ENCODE data around the gene GNAI3. TPM values are rescaled to one million over a fixed set of nuclear protein-coding genes. Genes with fewer than 3 reads are reported as not detected.

The GNAI3 gene
- total and polyA plus RNA-seq, 10 of the 15 experiments (the other 5 are each of a cell fraction or from before 2014, with no cell fraction given): 5.9 to 13.8 (median 8.0) TPM

GRCh38 chr1:109509176-109510134, 39.0 kb upstream of the GNAI3 start, which contains the start of gene AMIGO1:
Gene AMIGO1, minus strand, starts transcription at chr1:109509727. Its CDS starts 815 bp downstream, at chr1:109508912.
- no peaks in the 10 kb centered on the region for H3K9me3 ChIP-seq (replicated peaks; ENCODE audit: control insufficient read depth, insufficient read depth, low read length)
- H3K79me2 ChIP-seq (ENCODE audit: control insufficient read depth, insufficient read depth, low read length): no peaks in the 10 kb centered on the region
- no peak within 1 kb of the TSS for H3K27ac ChIP-seq (ENCODE audit: control insufficient read depth, insufficient read depth)
- 3% methylated on average over 63 of the region's 100 CpGs for WGBS (ENCODE audit: insufficient coverage, insufficient replicate concordance, low lambda C conversion rate, missing lambda C conversion rate)
- FAIRE-seq: peak; percentile 7
- POLR2A ChIA-PET: no interaction called here
- CTCF ChIA-PET: interaction anchor here (19.4 to 26.7 kb wide), 2 partner anchors 15 to 22 kb away, joined by 240 to 1280 read pairs; partner anchors contain the start of genes CYB561D1 and GPR61
- intact Hi-C loops (cut with micrococcal nuclease; ENCODE audit: unreplicated experiment) (no loop called here), in situ Hi-C loops (cut with MboI) (no loop called here)
- H3K9ac ChIP-seq (ENCODE audit: control insufficient read depth, insufficient read depth, low read length): peak within 1 kb of the TSS; percentile 37; the same call in 1 of the 2 replicates
- no peaks in the 10 kb centered on the region for H3K36me3 ChIP-seq (ENCODE audit: control insufficient read depth in 2 of 2, insufficient read depth in 2 of 2, low read length in 1 of 2)
- peak within 1 kb of the TSS; percentile 85 for H2AFZ ChIP-seq (ENCODE audit: control insufficient read depth, low read depth, low read length)
- H4K20me1 ChIP-seq (ENCODE audit: control insufficient read depth, insufficient read depth): no peaks in the 10 kb centered on the region
- 0 out of 2 replicates have a peak, but pooled peaks cover 3% of the 10 kb centered on the region for H3K4me1 ChIP-seq (ENCODE audit: control insufficient read depth, insufficient read depth, low read length)
- H3K4me3 ChIP-seq: peak within 1 kb of the TSS; percentile 69
- no TSS peak for BruUV-seq (replicated peaks)
- DNase-seq (ENCODE audit: low read depth, low spot score): no peak
- H3K27me3 ChIP-seq (replicated peaks in 1 of 2; ENCODE audit: control insufficient read depth in 2 of 2, insufficient read depth in 2 of 2, low read length in 1 of 2): no peaks in the 10 kb centered on the region
- H3K4me2 ChIP-seq (ENCODE audit: control insufficient read depth, insufficient read depth): peak within 1 kb of the TSS; percentile 96
- SMC1A ChIA-PET (ENCODE audit: uncharacterized antibody, unreplicated experiment): interaction anchor here (15.8 kb wide), 1 partner anchor 18 kb away, joined by 205 read pairs; no protein-coding TSS in a partner anchor
- RAD21 ChIA-PET (ENCODE audit: unreplicated experiment): interaction anchor here (1.3 to 1.8 kb wide), 5 partner anchors 20 to 232 kb away, joined by 3 to 8 read pairs (median 5); no protein-coding TSS in a partner anchor
- peak; percentile 57 for ATAC-seq
- TF ChIP-seq KLF5 (IDR thresholded peaks at IDR 0.05; ENCODE audit: partially characterized antibody) (no peak), EGR1 (IDR thresholded peaks at IDR 0.05; ENCODE audit: borderline replicate concordance in 1 of 2, low read depth in 2 of 2, low read length in 2 of 2) (peak in 1 of 2 experiments; percentile 27; a peak in 1 of 3 replicates), NR2C1 (IDR thresholded peaks at IDR 0.05) (0 out of 2 replicates have a peak, but pooled peaks have one; percentile 7), IKZF1 (conservative IDR thresholded peaks at IDR 0.05) (peak; percentile 73), DPF2 (IDR thresholded peaks at IDR 0.05) (peak; percentile 46; the same call in 1 of the 2 replicates), ZNF217 (IDR thresholded peaks at IDR 0.05) (no peak), NR2F1 (conservative IDR thresholded peaks at IDR 0.05) (0 out of 2 replicates have a peak, but pooled peaks have one; percentile 53), PKNOX1 (IDR thresholded peaks at IDR 0.05) (no peak), EP300 (IDR thresholded peaks at IDR 0.05; ENCODE audit: borderline replicate concordance in 1 of 2, control insufficient read depth in 1 of 2, low read depth in 2 of 2, low read length in 2 of 2) (no peak), JUNB (IDR thresholded peaks at IDR 0.05) (no peak), NFYA (IDR thresholded peaks at IDR 0.05; ENCODE audit: borderline replicate concordance, low read depth, low read length) (no peak), BCLAF1 (IDR thresholded peaks at IDR 0.05) (peak; percentile 44; the same call in 1 of the 2 replicates), KAT2A (conservative IDR thresholded peaks at IDR 0.05; ENCODE audit: control insufficient read depth, low read depth, low read length) (no peak), NBN (IDR thresholded peaks at IDR 0.05) (0 out of 2 replicates have a peak, but pooled peaks have one; percentile 25), ESRRA (IDR thresholded peaks at IDR 0.05; ENCODE audit: low read length) (no peak), CHD1 (IDR thresholded peaks at IDR 0.05; ENCODE audit: low read depth, low read length) (no peak), BHLHE40 (IDR thresholded peaks at IDR 0.05; ENCODE audit: borderline replicate concordance in 1 of 2, low read depth in 2 of 2, low read length in 1 of 2) (peak; percentile 94 to 99), RCOR1 (conservative IDR thresholded peaks at IDR 0.05; ENCODE audit: low read depth, low read length) (no peak)
